GM12865 (cell line): Measurements from ENCODE around the gene RASD2.
"Not testable (repeated sequence)": the region's sequence is repeated elsewhere in the genome, so short reads cannot be mapped to it uniquely, and the experiment has no call there.

Source experiments
- DNase-seq: peaks from one replicate; pipeline ENCODE4 v3.0.0; 2010; ENCODE audit warnings: low read depth
- H3K4me3 ChIP-seq: 2 replicates; pipeline ENCODE4 v1.5.1; 2011; ENCODE audit warnings: mild to moderate bottlenecking, low read depth, low read length, control low read depth
- CTCF ChIP-seq: IDR thresholded peaks from 2 replicates; pipeline ENCODE4 v1.5.1; 2011; ENCODE audit warnings: low read length, control low read depth, low read depth, inconsistent platforms; ENCODE audit not compliant: insufficient read depth; ENCODE audit errors: missing control alignments

RASD2 gene

GRCh38 chr22:35510951-35511350, 29.7 kb upstream of the RASD2 start:
- H3K4me3 ChIP-seq: no peak overlapping the region
- TF ChIP-seq CTCF: no peak
- no peak for DNase-seq

- no peak for DNase-seq
- TF ChIP-seq CTCF: no peak
- no peak overlapping the region for H3K4me3 ChIP-seq
Measured at GRCh38 chr22:35514366-35514765, 26.3 kb upstream of the RASD2 start.

GRCh38 chr22:35515952-35516351, 24.7 kb upstream of the RASD2 start:
- not testable (repeated sequence) for DNase-seq, H3K4me3 ChIP-seq

GRCh38 chr22:35516723-35517122, 23.9 kb upstream of the RASD2 start:
- no peak for TF ChIP-seq CTCF
- DNase-seq: no peak
- H3K4me3 ChIP-seq: no peak overlapping the region

GRCh38 chr22:35517207-35517606, 23.4 kb upstream of the RASD2 start:
- DNase-seq: no peak
- no peak for TF ChIP-seq CTCF
- H3K4me3 ChIP-seq: no peak overlapping the region

GRCh38 chr22:35517769-35518530, 22.7 kb upstream of the RASD2 start:
- DNase-seq: no peak
- no peak overlapping the region for H3K4me3 ChIP-seq
- TF ChIP-seq CTCF: no peak

- H3K4me3 ChIP-seq: no peak overlapping the region
- TF ChIP-seq CTCF: no peak
- DNase-seq: no peak
Measured at GRCh38 chr22:35518811-35519210, 21.8 kb upstream of the RASD2 start.
